HepG2 (cell line): ENCODE measurements around the gene GOLGA3. TPM values are rescaled to one million over a fixed set of nuclear protein-coding genes. Genes with fewer than 3 reads are reported as not detected.

Experiments
- ASH2L ChIP-seq: fragments of 300-600, 200-600 bp; sonication (generic); IDR thresholded peaks from 2 replicates; pipeline ENCODE4 v1.7.0; 2017; ENCODE audit warnings: low read depth, mild to moderate bottlenecking, moderate library complexity, mixed read lengths, low read length; ENCODE audit not compliant: insufficient read length
- GPN1 ChIP-seq: sonication (generic); formaldehyde crosslinking; IDR thresholded peaks from 2 replicates; pipeline ENCODE4 v1.5.1; 2020; ENCODE audit warnings: missing genetic modification reagents, borderline replicate concordance
- GTF3A ChIP-seq: sonication (generic); formaldehyde crosslinking; conservative IDR thresholded peaks from 2 replicates; pipeline ENCODE4 v1.4.0; 2020; ENCODE audit warnings: mild to moderate bottlenecking, missing genetic modification reagents
- KDM2A ChIP-seq: sonication (generic); formaldehyde crosslinking; IDR thresholded peaks from 2 replicates; pipeline ENCODE4 v1.4.0; 2020; ENCODE audit warnings: low read depth, missing genetic modification reagents, borderline replicate concordance
- KDM3A ChIP-seq: IDR thresholded peaks from 2 replicates; pipeline ENCODE4 v1.6.1; 2018; ENCODE audit warnings: low read depth, missing compliant biosample characterization
- KLF9 ChIP-seq: IDR thresholded peaks from 2 replicates; pipeline ENCODE4 v1.6.1; 2016; ENCODE audit warnings: low read depth
- NAIF1 ChIP-seq: sonication (generic); formaldehyde crosslinking; IDR thresholded peaks from 2 replicates; pipeline ENCODE4 v1.5.0; 2020; ENCODE audit warnings: mild to moderate bottlenecking, missing genetic modification reagents, borderline replicate concordance
- NFIC ChIP-seq: IDR thresholded peaks from 2 replicates; pipeline ENCODE4 v1.6.1; 2012; ENCODE audit warnings: mild to moderate bottlenecking, low read length, inconsistent platforms
- ONECUT2 ChIP-seq: sonication (generic); formaldehyde crosslinking; IDR thresholded peaks from 2 replicates; pipeline ENCODE4 v1.4.0; 2020; ENCODE audit warnings: missing genetic modification reagents
- TGIF2 ChIP-seq: IDR thresholded peaks from 2 replicates; pipeline ENCODE4 v1.6.1; 2016; ENCODE audit warnings: control low read depth, missing compliant biosample characterization
- ZNF20 ChIP-seq: sonication (generic); formaldehyde crosslinking; IDR thresholded peaks from 2 replicates; pipeline ENCODE4 v1.4.0; 2020; ENCODE audit warnings: mild to moderate bottlenecking, moderate library complexity, missing genetic modification reagents
- ZNF225 ChIP-seq: sonication (generic); formaldehyde crosslinking; IDR thresholded peaks from 2 replicates; pipeline ENCODE4 v1.4.0; 2020; ENCODE audit warnings: mild to moderate bottlenecking, missing genetic modification reagents
- ZNF24 ChIP-seq: fragments of 450-650 bp; IDR thresholded peaks from 2 replicates; pipeline ENCODE4 v1.6.1; 2017; ENCODE audit warnings: antibody characterized with exemption, mild to moderate bottlenecking
- ZNF383 ChIP-seq: sonication (generic); formaldehyde crosslinking; IDR thresholded peaks from 2 replicates; pipeline ENCODE4 v1.4.0; 2020; ENCODE audit warnings: missing genetic modification reagents, mild to moderate bottlenecking, borderline replicate concordance
- ZNF570 ChIP-seq: sonication (generic); formaldehyde crosslinking; IDR thresholded peaks from 2 replicates; pipeline ENCODE4 v1.4.0; 2020; ENCODE audit warnings: mild to moderate bottlenecking, missing genetic modification reagents, borderline replicate concordance
- ZNF674 ChIP-seq: sonication (generic); formaldehyde crosslinking; IDR thresholded peaks from 2 replicates; pipeline ENCODE4 v1.5.0; 2020; ENCODE audit warnings: low read depth, mild to moderate bottlenecking, missing genetic modification reagents
- ZNF850 ChIP-seq: sonication (generic); formaldehyde crosslinking; conservative IDR thresholded peaks from 2 replicates; pipeline ENCODE4 v1.9.0; 2021; ENCODE audit warnings: mild to moderate bottlenecking, missing genetic modification reagents
- ZSCAN29 ChIP-seq: sonication (generic); formaldehyde crosslinking; conservative IDR thresholded peaks from 2 replicates; pipeline ENCODE4 v1.4.0; 2020; ENCODE audit warnings: mild to moderate bottlenecking, missing genetic modification reagents
- polyA plus RNA-seq, 8 experiments: library from polyadenylated mRNA; depleted of rRNA in 3 of 8; stranded (reverse) in 7 of 8; unstranded in 1 of 8; fragments of >200 nt; fragmentation: Illumina TruSeq in 4 of 8; extraction: Trizol in 4 of 8; gene quantifications; 2 replicates each; pipeline versions ENCODE4 v1.2.1 to v1.2.3, GENCODE V29; 2011 to 2016; ENCODE audit warnings: low read depth in 4 of 8, missing spikeins in 1 of 8, mixed read lengths in 1 of 8; ENCODE audit not compliant: insufficient read depth in 1 of 8
- total RNA-seq, 5 experiments: library from RNA; depleted of rRNA; stranded (reverse); fragments of >200 nt; fragmentation: Illumina TruSeq; extraction: Trizol; gene quantifications; 2 replicates each; pipeline ENCODE4 v1.2.3, GENCODE V29; 2016; ENCODE audit warnings: low read depth in 1 of 5
- TF ChIP-seq, protein P1 (sequence below), 2 experiments: sonication (generic) in 1 of 2; formaldehyde crosslinking in 1 of 2; IDR thresholded peaks; 2 replicates each; pipeline versions ENCODE4 v1.4.0 to v1.6.1; 2016 to 2020; ENCODE audit warnings: borderline replicate concordance in 1 of 2, low read depth in 1 of 2, mild to moderate bottlenecking in 1 of 2, missing genetic modification reagents in 1 of 2
- TF ChIP-seq, protein P2 (sequence below): sonication (generic); formaldehyde crosslinking; IDR thresholded peaks from 2 replicates; pipeline ENCODE4 v1.8.0; 2022; ENCODE audit warnings: mild to moderate bottlenecking, missing genetic modification reagents
- TF ChIP-seq, protein P3 (sequence below): sonication (generic); formaldehyde crosslinking; IDR thresholded peaks from 2 replicates; pipeline ENCODE4 v1.9.0; 2021; ENCODE audit warnings: missing genetic modification reagents, borderline replicate concordance

GOLGA3 gene
- total and polyA plus RNA-seq, 2 of the 13 experiments (the other 11 are each of a cell fraction or from before 2014, with no cell fraction given): 22.0 to 43.0 TPM

DNA sequence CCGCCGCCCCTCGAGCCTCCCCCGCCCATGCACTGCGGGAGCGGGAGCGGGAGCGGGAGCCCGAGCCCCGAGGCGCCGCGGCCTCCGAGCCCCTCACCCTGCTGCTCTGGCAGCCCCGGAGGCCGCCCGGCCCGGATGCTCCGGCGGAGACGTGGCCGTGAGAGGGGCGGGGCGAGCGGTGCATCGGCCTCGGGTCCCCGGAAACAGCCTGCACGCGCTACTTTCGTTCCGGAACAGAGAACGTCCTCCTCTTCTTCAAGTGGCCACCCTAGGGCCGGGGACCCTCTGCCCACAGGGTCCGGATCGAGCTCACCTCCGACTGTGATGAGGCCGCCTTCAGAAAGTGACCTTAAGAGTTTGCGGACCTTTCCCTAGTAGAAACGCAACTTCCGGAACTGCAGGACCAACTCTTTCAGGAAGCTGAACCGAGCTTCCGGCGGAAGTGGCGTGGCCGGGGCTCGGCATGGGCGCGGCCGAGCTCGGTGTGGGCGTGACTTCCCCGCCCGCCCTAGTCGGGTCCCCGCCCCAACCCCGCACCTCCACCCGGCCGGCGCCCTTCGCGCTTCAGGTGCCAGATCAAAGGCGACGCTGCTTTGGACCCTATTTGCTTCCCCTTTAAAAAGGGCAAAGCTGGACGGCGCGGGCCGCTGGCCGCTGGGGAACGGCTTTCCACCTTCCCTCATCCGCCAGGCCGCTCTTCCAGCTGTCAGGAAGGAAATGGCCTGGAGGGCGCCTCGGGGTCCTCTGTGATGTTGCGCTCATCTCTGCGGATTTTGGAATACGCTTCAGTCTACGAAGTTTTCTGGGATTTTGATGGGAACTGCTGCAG, at the start of gene GOLGA3 (continued):
- TF ChIP-seq NFIC (peak; percentile 39; the same call in 1 of the 2 replicates), KDM2A (peak; percentile 99), ZNF674 (no peak), GPN1 (CRISPR knock-in tag) (no peak), KLF9 (CRISPR knock-in tag) (no peak), ZNF20 (CRISPR knock-in tag) (0 out of 2 replicates have a peak, but pooled peaks have one; percentile 40), TGIF2 (no peak; the same call in 1 of the 2 replicates), ZNF850 (no peak), ZNF383 (CRISPR knock-in tag) (no peak), ONECUT2 (CRISPR knock-in tag) (no peak), ZNF24 (peak; percentile 32; the same call in 1 of the 2 replicates), KDM3A (CRISPR knock-in tag) (no peak), ZNF225 (CRISPR knock-in tag) (no peak; the same call in none of the 2 replicates), NAIF1 (CRISPR knock-in tag) (no peak), ZSCAN29 (no peak), ASH2L (peak; percentile 95), GTF3A (CRISPR knock-in tag) (0 out of 2 replicates have a peak, but pooled peaks have one; percentile 47), ZNF570 (CRISPR knock-in tag) (no peak)
- TF ChIP-seq, protein P1, sequence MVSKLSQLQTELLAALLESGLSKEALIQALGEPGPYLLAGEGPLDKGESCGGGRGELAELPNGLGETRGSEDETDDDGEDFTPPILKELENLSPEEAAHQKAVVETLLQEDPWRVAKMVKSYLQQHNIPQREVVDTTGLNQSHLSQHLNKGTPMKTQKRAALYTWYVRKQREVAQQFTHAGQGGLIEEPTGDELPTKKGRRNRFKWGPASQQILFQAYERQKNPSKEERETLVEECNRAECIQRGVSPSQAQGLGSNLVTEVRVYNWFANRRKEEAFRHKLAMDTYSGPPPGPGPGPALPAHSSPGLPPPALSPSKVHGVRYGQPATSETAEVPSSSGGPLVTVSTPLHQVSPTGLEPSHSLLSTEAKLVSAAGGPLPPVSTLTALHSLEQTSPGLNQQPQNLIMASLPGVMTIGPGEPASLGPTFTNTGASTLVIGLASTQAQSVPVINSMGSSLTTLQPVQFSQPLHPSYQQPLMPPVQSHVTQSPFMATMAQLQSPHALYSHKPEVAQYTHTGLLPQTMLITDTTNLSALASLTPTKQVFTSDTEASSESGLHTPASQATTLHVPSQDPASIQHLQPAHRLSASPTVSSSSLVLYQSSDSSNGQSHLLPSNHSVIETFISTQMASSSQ (IDR thresholded peaks at IDR 0.05; ENCODE audit: low read depth): no peak
- TF ChIP-seq, protein P1 (CRISPR knock-in tag; IDR thresholded peaks at IDR 0.05; ENCODE audit: borderline replicate concordance): peak; percentile 74; the same call in 1 of the 2 replicates
- TF ChIP-seq, protein P2, sequence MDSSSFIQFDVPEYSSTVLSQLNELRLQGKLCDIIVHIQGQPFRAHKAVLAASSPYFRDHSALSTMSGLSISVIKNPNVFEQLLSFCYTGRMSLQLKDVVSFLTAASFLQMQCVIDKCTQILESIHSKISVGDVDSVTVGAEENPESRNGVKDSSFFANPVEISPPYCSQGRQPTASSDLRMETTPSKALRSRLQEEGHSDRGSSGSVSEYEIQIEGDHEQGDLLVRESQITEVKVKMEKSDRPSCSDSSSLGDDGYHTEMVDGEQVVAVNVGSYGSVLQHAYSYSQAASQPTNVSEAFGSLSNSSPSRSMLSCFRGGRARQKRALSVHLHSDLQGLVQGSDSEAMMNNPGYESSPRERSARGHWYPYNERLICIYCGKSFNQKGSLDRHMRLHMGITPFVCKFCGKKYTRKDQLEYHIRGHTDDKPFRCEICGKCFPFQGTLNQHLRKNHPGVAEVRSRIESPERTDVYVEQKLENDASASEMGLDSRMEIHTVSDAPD (CRISPR knock-in tag): no peak
- TF ChIP-seq, protein P3, sequence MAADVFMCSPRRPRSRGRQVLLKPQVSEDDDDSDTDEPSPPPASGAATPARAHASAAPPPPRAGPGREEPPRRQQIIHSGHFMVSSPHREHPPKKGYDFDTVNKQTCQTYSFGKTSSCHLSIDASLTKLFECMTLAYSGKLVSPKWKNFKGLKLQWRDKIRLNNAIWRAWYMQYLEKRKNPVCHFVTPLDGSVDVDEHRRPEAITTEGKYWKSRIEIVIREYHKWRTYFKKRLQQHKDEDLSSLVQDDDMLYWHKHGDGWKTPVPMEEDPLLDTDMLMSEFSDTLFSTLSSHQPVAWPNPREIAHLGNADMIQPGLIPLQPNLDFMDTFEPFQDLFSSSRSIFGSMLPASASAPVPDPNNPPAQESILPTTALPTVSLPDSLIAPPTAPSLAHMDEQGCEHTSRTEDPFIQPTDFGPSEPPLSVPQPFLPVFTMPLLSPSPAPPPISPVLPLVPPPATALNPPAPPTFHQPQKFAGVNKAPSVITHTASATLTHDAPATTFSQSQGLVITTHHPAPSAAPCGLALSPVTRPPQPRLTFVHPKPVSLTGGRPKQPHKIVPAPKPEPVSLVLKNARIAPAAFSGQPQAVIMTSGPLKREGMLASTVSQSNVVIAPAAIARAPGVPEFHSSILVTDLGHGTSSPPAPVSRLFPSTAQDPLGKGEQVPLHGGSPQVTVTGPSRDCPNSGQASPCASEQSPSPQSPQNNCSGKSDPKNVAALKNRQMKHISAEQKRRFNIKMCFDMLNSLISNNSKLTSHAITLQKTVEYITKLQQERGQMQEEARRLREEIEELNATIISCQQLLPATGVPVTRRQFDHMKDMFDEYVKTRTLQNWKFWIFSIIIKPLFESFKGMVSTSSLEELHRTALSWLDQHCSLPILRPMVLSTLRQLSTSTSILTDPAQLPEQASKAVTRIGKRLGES: no peak
